GM18505 (cell line): Measurements from ENCODE around the gene SDS.

Experiments used
- ATAC-seq: cut with Tn5 transposase; IDR thresholded peaks from one replicate; pipeline ENCODE4 v1.9.1; 2021; ENCODE audit not compliant: unreplicated experiment
- POLR2A ChIP-seq: IDR thresholded peaks from 4 replicates; pipeline ENCODE4 v1.6.1; 2011; ENCODE audit warnings: borderline replicate concordance; ENCODE audit not compliant: insufficient read depth, insufficient read length; ENCODE audit errors: extremely low read depth

SDS gene

GRCh38 chr12:113403435-113404415 lies at the start of gene SDS:
Gene SDS, minus strand, starts transcription at chr12:113403887. Its CDS starts 4,179 bp downstream, at chr12:113399708.
- no peak for TF ChIP-seq POLR2A
- ATAC-seq, result no peak

GRCh38 chr12:113453330-113453729 lies 49.6 kb upstream of the SDS start:
- no peak for TF ChIP-seq POLR2A
- no peak for ATAC-seq

GRCh38 chr12:113452458-113452857 lies 48.8 kb upstream of the SDS start:
- ATAC-seq, result no peak

GRCh38 chr12:113449839-113450238 lies 46.2 kb upstream of the SDS start:
- no peak for ATAC-seq

More at GRCh38 chr12:113452458-113452857, 48.8 kb upstream of the SDS start:
- TF ChIP-seq POLR2A, result no peak

GRCh38 chr12:113449299-113449698 lies 45.6 kb upstream of the SDS start:
- no peak for ATAC-seq
- no peak for TF ChIP-seq POLR2A

More at GRCh38 chr12:113449839-113450238, 46.2 kb upstream of the SDS start:
- no peak for TF ChIP-seq POLR2A

GRCh38 chr12:113448873-113449272 lies 45.2 kb upstream of the SDS start:
- no peak for TF ChIP-seq POLR2A
- ATAC-seq, result no peak

GRCh38 chr12:113445544-113446171 lies 42.0 kb upstream of the SDS start:
- no peak for TF ChIP-seq POLR2A
- no peak for ATAC-seq

GRCh38 chr12:113443030-113443539 lies 39.4 kb upstream of the SDS start:
- ATAC-seq, result no peak
- TF ChIP-seq POLR2A, result no peak

GRCh38 chr12:113440947-113441782 lies 37.5 kb upstream of the SDS start:
- TF ChIP-seq POLR2A, result no peak
- no peak for ATAC-seq

GRCh38 chr12:113440336-113440735 lies 36.6 kb upstream of the SDS start:
- TF ChIP-seq POLR2A, result no peak
- ATAC-seq, result no peak

- no peak for ATAC-seq
- TF ChIP-seq POLR2A, result no peak
These were observed 35.9 kb upstream of the SDS start for GRCh38 chr12:113439606-113440030.

- TF ChIP-seq POLR2A, result no peak
- no peak for ATAC-seq
These were observed 35.6 kb upstream of the SDS start for GRCh38 chr12:113439301-113439597.

GRCh38 chr12:113438523-113439300 lies 35.0 kb upstream of the SDS start:
- TF ChIP-seq POLR2A, result no peak
- no peak for ATAC-seq

GRCh38 chr12:113437729-113438100 lies 34.0 kb upstream of the SDS start:
- TF ChIP-seq POLR2A, result no peak
- no peak for ATAC-seq
